GM10266 (cell line): ENCODE data around the gene RNF181.
A peak's percentile ranks its signal among the peaks of the same experiment; 100 is the strongest.

Experiments
- DNase-seq: peaks from one replicate; pipeline ENCODE4 v3.0.0; 2012; ENCODE audit errors: extremely low spot score
- TF ChIP-seq, protein P1 (sequence below): IDR thresholded peaks from 2 replicates; pipeline ENCODE4 v1.5.1; 2012; ENCODE audit warnings: mild to moderate bottlenecking, low read depth; ENCODE audit not compliant: control insufficient read depth, insufficient read depth; ENCODE audit errors: missing control alignments

RNF181 gene, protein sequence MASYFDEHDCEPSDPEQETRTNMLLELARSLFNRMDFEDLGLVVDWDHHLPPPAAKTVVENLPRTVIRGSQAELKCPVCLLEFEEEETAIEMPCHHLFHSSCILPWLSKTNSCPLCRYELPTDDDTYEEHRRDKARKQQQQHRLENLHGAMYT

DNA sequence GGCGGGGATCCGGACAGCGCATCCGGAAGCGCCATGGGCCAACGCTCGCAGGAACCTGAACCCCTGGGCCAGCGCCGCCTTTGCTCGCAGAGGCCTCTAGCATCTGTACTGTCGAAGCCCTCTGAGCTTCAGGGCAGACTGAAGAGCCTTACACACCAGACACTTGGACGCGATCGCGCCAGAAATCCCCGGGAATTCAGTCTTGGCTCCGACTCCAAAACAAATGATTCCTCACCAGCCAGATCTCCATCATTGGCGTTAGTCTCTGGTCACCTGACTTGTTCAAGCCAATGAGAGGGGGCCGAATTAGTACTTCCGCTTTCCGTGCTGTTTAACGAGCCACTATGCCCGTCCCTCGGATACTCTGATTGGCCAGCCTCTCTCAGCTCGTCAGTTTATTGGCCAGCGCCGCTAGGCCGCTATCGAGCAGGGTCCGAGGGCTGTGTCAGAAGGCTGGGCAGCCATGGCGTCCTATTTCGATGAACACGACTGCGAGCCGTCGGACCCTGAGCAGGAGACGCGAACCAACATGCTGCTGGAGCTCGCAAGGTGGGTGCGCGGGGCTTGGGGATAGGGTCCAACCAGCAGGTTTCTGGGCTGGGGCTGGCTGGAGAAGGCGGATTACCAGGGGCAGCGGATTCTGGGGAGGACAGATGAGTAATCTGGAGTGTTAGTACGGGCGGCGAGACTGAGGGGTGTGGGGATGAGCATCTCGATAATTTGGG is at the start of gene RNF181:
RNF181 (plus strand) TSS at position 445 of the 725 bp plus-strand sequence; CDS start at position 464, 19 bp downstream.
- peak; percentile 95 for DNase-seq
- TF ChIP-seq, protein P1, sequence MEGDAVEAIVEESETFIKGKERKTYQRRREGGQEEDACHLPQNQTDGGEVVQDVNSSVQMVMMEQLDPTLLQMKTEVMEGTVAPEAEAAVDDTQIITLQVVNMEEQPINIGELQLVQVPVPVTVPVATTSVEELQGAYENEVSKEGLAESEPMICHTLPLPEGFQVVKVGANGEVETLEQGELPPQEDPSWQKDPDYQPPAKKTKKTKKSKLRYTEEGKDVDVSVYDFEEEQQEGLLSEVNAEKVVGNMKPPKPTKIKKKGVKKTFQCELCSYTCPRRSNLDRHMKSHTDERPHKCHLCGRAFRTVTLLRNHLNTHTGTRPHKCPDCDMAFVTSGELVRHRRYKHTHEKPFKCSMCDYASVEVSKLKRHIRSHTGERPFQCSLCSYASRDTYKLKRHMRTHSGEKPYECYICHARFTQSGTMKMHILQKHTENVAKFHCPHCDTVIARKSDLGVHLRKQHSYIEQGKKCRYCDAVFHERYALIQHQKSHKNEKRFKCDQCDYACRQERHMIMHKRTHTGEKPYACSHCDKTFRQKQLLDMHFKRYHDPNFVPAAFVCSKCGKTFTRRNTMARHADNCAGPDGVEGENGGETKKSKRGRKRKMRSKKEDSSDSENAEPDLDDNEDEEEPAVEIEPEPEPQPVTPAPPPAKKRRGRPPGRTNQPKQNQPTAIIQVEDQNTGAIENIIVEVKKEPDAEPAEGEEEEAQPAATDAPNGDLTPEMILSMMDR: no peak

DNA sequence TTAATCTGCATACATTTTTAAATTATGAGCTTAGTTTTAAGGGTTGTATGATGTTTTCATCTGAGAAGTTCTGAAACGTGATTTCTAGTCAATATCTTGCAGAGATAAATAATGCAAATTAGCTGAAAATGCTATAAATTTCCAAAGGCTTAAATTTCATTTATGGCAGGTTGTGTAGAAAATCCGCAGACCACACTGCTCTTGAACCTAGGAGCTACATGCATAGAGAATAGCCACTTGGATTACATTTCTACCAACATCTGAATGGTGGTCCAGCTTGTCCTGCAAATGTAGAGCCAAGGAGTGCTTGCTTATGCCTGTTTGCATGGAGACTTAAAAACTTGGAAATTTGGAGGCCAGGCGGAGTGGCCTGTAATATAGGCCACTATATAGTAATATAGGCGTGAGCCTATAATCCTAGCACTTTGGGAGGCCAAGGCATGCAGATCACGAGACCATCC is 49.7 kb upstream of the RNF181 start:
- no peak for DNase-seq
- TF ChIP-seq, protein P1: no peak

DNA sequence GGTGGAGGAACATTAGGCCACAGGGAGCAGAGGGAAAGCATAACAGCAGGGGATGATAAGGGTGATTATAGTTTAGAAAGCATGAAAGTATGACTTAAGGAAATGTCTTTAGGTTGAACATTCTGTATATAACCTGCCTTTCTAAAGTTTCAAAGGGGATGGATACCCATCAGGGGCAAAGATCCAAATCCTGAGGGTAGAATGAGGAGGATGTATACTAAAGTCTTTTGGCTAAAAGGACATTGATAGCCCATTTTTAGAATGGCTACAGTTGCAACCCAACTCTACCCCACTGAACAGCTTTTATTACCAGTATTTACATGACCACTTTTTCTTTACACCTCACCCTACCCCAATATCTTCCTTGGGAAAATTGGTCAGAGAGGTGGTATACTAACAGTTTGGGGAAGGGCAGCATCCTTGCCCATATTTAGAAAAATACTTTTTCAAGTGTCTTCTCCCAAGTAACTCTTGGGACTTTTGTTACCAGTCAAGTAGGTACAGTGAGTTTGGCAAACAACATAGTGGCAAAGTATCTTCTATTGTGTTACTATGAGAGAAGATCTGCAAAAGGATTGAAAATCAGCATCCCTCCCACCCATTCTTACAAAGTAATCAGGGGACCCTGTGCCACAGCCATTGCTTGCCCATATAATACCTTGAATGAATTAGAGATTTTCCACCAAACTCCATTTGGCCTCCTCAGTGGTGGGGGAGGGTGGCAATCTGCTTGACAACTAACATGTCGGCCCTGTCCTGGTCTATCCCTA is 48.3 kb upstream of the RNF181 start:
- DNase-seq: no peak
- TF ChIP-seq, protein P1: no peak

DNA sequence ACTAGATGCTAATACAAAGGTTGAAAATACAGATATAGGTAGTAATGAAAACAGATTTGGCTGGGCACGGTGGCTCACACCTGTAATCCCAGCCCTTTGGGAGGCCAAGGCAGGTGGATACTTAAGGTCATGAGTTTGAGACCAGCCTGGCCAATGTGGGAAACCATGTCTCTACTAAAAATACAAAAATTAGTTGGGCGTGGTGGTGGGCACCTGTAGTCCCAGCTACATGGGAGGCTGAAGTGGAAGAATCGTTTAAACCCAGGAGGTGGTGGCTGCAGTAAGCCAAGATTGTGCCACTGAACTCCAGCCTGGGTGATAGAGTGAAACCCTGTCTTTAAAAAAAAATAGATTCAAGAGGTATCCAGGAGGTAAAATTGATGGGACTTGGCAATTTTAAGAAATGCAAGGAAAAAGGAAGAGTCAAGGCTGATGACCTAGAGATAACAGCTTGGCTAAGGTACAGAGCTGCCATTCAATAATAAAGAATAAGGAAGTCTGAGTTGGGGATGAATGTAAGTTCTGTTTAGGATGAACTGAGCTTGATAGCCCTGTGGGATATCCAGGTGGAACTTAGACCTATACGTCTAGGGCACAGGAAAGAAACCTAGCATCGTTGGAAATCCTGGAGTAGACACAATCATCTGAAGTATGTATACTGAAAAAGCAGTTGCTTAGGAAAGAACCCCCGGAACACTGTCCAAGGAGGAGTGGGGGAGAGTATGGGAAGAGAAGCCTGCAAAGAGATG is 47.5 kb upstream of the RNF181 start:
- DNase-seq: no peak
- TF ChIP-seq, protein P1: no peak

DNA sequence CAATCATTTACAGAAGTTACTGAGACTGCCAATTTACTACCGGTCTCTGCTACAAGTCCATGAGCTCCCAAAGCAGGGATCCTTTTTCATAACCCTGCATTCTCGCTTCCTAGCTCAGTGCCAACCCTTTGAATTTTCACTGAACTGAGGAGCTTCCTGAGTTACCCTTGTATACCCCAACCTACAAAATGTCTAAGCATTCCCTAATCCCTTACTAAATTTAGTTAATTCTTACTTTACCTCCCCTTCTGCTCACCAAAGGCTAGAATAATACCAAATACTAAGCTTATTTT is 47.0 kb upstream of the RNF181 start:
- TF ChIP-seq, protein P1: no peak
- no peak for DNase-seq

DNA sequence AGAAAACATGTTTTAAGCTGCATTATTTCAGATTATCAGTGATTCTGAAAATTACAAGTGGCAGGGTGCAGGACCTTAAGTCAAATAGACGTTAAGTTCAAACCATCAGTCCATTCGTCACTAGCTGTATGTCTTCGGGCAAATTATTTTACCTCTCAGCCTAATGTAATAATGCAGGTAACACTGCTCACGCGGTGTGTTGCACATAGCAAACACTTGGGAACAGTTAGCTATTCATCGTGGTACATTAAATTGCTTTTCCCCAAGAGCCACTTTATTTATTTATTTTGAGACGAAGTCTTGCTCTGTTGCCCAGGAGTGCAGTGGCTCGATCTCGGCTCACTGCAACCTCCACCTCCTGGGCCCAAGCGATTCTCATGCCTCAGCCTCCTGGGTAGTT is 46.5 kb upstream of the RNF181 start:
- TF ChIP-seq, protein P1: no peak
- DNase-seq: no peak

DNA sequence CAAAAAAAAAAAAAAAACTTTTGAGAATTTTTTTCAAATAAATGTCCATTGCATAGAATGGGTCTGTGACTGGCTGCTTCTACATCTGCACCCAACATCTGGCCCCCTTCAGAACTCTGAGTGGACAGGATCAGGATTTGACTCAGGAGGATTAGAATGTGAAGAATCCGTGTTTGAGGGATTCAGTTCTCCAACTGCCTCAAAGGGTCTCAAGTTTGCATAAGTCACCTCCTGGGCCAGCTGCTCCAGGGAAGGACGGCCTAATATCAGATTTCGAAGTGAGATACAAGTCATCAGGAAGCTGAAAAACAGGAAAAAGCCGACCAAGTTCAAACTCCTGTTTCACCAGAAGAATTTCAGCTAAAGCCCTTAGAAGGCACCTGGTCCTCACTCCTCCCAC is 45.7 kb upstream of the RNF181 start:
- TF ChIP-seq, protein P1: no peak
- no peak for DNase-seq
